Measurements from ENCODE around the gene AKR1B1.

The AKR1B1 gene

GRCh38 chr7:134470864-134471263, 12.0 kb upstream of the AKR1B1 start:
- in situ Hi-C loops (cut with HindIII; ENCODE audit: low sequenced_read_pairs) = no loop called here

GRCh38 chr7:134469622-134470021, 10.7 kb upstream of the AKR1B1 start:
- in situ Hi-C loops (cut with HindIII; ENCODE audit: low sequenced_read_pairs) = no loop called here

DNA sequence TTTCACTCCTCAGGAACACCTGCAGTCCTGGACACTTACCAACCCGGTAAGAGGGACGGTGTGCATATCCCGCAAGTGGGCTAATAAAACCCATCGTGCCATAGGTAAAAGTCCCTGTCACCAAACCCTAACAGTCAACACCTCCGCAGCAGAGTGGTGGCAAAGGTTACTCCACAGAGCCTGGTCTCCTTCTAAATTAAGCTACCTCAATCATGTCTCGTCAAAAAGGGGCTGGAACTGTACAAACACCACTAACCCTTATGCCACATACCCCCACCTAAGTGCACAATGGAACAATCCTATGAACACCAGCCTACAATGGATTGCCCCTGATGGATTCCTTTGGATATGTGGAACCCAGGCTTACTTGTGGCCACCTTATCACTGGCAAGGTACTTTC, 9.6 kb upstream of the AKR1B1 start:
- in situ Hi-C loops (cut with HindIII; ENCODE audit: low sequenced_read_pairs) = no loop called here

GRCh38 chr7:134468054-134468453, 9.2 kb upstream of the AKR1B1 start:
- in situ Hi-C loops (cut with HindIII; ENCODE audit: low sequenced_read_pairs) = no loop called here

GRCh38 chr7:134465491-134465890, 6.6 kb upstream of the AKR1B1 start:
- in situ Hi-C loops (cut with HindIII; ENCODE audit: low sequenced_read_pairs) = no loop called here

- in situ Hi-C loops (cut with HindIII; ENCODE audit: low sequenced_read_pairs) = no loop called here
These were observed 5.6 kb upstream of the AKR1B1 start for GRCh38 chr7:134464496-134464895.

- in situ Hi-C loops (cut with HindIII; ENCODE audit: low sequenced_read_pairs) = no loop called here
These were observed 4.9 kb upstream of the AKR1B1 start for GRCh38 chr7:134463751-134464150.

GRCh38 chr7:134462337-134462925, 3.5 kb upstream of the AKR1B1 start:
- in situ Hi-C loops (cut with HindIII; ENCODE audit: low sequenced_read_pairs) = no loop called here

DNA sequence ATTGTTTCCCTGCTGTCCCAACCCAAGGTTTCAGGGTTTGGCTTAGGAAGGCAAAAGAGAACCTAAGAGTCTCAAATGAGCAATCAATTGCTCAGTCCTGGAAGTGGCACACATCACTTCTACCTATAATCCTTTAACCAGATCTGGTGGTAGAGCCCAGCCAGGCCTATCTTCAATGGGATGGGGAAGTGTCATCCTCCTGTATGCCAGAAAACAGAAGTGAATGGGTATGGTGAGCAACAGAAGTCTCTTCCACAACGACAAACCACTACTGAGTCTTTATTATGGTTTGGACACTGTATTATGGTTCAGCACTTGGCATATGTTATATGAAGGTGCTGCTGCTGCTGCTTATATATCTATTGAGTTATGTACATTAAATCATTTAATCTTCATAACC, 3.0 kb upstream of the AKR1B1 start:
- in situ Hi-C loops (cut with HindIII; ENCODE audit: low sequenced_read_pairs) = no loop called here

GRCh38 chr7:134459981-134460380, 1.1 kb upstream of the AKR1B1 start:
- in situ Hi-C loops (cut with HindIII; ENCODE audit: low sequenced_read_pairs) = no loop called here

DNA sequence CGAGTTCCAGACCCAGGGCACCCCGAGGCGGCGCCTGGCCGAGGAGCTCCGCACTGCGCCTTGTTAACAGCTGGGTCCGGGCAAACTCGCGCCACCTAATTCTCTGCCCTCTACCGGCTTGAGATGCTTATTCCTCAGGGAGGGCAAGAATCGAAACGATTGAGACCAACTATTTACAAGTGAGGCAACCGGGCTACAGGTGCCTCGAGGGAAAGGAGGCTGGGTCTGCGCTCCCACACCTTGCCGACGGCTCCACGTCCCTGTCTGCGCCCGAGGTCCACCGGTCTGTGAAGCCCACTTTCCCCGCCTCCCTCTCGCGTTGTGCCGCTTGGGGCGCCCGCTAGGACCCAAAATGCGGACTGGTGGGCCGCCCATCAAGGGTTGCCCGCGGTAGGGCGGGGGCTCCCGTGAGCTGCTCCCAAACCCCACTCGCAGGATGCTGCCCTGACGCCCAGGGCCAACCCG, 527 bp downstream of the AKR1B1 start:
- in situ Hi-C loops (cut with HindIII; ENCODE audit: low sequenced_read_pairs) = no loop called here

- in situ Hi-C loops (cut with HindIII; ENCODE audit: low sequenced_read_pairs) = no loop called here
These were observed 1.7 kb downstream of the AKR1B1 start for GRCh38 chr7:134457210-134457609.

DNA sequence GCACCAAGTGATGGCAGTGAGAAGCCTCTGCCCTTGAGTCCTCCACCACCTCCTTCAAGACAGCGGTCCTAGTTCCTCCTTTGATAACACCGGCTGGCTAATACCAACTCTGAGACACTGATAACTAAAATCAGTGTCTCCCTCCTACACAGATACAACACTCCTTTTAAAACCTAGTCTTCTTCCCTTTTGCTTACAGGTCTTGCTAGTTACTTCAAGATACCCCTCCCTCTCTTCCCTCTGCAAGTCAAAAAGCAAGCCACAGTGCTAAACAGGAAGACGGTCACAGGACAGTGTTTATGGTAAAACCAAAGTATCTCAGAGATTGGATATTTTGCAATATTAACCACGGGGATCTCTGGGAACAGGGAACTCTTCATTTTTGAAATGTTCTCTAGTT, 4.6 kb downstream of the AKR1B1 start:
- in situ Hi-C loops (cut with HindIII; ENCODE audit: low sequenced_read_pairs) = no loop called here

GRCh38 chr7:134453518-134453917, 5.4 kb downstream of the AKR1B1 start:
- in situ Hi-C loops (cut with HindIII; ENCODE audit: low sequenced_read_pairs) = no loop called here

GRCh38 chr7:134452991-134453473, 5.9 kb downstream of the AKR1B1 start:
- in situ Hi-C loops (cut with HindIII; ENCODE audit: low sequenced_read_pairs) = no loop called here

DNA sequence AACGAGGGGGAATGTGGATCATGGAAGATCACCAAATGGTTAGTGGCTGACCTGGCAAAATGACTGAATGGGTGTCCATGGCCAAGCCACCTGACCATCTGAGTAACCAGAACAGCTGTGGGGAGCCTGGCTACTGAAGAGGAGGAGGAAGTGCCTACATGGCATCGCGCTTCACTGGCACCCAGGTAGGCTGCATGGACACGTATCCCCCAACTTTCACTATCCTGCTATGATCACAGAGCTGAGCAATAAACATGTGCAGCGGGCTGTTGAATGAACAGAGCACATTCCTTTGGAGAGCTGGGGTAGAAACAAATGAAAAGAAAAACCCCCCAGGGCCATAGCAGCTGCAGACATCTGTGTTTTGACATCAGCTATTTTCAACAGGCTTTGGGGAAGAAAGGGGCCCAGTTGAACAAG, 6.5 kb downstream of the AKR1B1 start:
- in situ Hi-C loops (cut with HindIII; ENCODE audit: low sequenced_read_pairs) = no loop called here

GRCh38 chr7:134451656-134452055, 7.2 kb downstream of the AKR1B1 start:
- in situ Hi-C loops (cut with HindIII; ENCODE audit: low sequenced_read_pairs) = no loop called here

DNA sequence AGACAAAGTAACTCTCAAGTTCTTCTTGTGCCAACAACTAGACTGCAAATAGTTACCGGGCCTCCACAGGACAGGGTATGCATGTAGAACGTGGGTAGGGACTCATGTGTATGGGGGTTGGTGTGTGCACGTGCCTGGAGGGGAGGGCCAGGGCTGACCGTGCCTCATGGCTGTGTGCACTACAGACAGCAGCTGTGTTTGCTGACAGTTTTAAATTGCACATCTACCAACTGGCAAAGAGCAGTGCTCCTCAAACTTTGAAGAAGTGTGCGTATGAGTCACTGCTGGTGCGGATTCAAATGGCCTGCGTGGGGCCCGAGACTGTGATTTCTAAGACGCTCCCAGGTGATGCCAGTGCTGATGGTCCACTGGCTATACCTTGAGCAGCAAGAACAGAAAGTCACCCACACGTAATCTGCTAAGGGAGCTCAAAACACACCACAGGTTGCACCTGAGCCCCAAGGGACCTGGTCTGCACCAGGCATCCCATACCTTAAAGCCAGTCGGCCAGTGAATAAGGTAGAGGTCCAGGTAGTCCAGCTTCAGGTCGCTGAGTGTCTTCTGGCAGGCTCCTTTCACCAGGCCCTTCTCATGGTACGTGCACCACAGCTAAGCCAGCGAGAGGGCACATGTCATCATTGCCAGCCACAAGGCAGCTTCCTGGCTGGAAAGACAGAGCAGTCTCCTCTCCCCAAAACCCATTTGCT, 8.5 kb downstream of the AKR1B1 start:
- in situ Hi-C loops (cut with HindIII; ENCODE audit: low sequenced_read_pairs) = no loop called here

- in situ Hi-C loops (cut with HindIII; ENCODE audit: low sequenced_read_pairs) = loop anchor here (10.0 kb wide), 1 partner anchor 65 kb away; no protein-coding TSS in a partner anchor
These were observed 9.2 kb downstream of the AKR1B1 start for GRCh38 chr7:134449680-134450079.

DNA sequence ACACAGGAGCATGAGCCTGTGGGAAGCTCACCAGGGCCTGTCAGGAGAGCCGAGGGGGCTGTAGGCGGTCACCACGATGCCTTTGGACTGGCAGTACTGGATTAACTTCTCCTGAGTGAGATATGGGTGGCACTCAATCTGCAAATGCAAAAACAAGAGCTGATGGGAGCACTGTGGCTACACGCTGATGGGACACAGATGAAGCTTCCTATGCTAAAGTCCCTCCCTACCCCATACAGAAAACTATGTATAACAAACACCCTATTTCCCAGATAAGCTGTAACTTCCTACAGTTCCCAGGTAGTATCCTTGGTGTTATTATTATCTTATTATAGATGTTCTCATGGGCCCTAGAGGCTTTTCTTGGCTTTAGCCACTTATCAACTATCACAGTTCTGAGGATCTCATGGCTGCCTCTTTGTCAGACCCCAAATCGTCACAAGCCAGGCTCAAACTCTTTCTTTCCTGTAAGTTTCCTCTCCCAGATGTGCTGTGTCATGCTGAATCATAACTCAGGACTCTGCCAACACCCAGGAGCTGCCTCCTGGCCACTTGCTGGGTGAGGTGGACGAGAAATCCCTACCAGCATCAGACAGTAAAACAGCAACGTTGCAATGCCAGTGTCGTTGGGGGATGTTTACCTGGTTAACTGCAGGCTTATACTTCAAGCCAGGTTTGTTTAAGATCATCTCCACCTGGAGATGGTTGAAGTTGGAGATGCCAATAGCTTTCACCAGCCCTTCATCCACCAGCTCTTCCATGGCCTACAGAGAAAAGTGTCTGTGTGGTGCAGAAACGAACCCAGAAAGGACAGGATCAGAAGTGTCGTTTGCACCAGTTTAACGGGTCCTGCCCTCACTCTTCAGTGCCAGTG, 10.3 kb downstream of the AKR1B1 start:
- in situ Hi-C loops (cut with HindIII; ENCODE audit: low sequenced_read_pairs) = loop anchor here (10.0 kb wide), 1 partner anchor 66 kb away; no protein-coding TSS in a partner anchor

- in situ Hi-C loops (cut with HindIII; ENCODE audit: low sequenced_read_pairs) = loop anchor here (10.0 kb wide), 1 partner anchor 67 kb away; no protein-coding TSS in a partner anchor
These were observed 11.5 kb downstream of the AKR1B1 start for GRCh38 chr7:134447383-134447782.

All from DLD1 (cell line).